DND-41 (cell line): ENCODE results near the gene PPFIBP2.

Experiments
- ATAC-seq: fragments of 200-7000 bp; cut with Tn5 transposase; 3 replicates; pipeline ENCODE4 v1.9.1; 2021; ENCODE audit warnings: low read depth; ENCODE audit not compliant: insufficient read depth
- DNase-seq: peaks from one replicate; pipeline ENCODE4 v3.0.0-alpha.2; 2020
- H2AFZ ChIP-seq: 2 replicates; pipeline ENCODE4 v1.6.0; 2012; ENCODE audit warnings: low read depth, low read length
- H3K27ac ChIP-seq: 2 replicates; pipeline ENCODE4 v1.5.1; 2012; ENCODE audit warnings: low read length, inconsistent platforms
- H3K27me3 ChIP-seq: fragments of 200-600 bp; sonication (generic); 2 replicates; pipeline ENCODE4 v1.6.0; 2012; ENCODE audit warnings: low read length, mild to moderate bottlenecking, inconsistent platforms; ENCODE audit not compliant: insufficient read depth, poor library complexity
- H3K36me3 ChIP-seq: 2 replicates; pipeline ENCODE4 v1.5.1; 2012; ENCODE audit warnings: low read length, inconsistent platforms; ENCODE audit not compliant: insufficient read depth
- H3K4me1 ChIP-seq: 2 replicates; pipeline ENCODE4 v1.5.1; 2012; ENCODE audit warnings: mild to moderate bottlenecking, low read length; ENCODE audit not compliant: insufficient read depth
- H3K4me2 ChIP-seq: 2 replicates; pipeline ENCODE4 v1.6.0; 2012; ENCODE audit warnings: mild to moderate bottlenecking, moderate library complexity, low read length, inconsistent platforms; ENCODE audit not compliant: insufficient read depth
- H3K4me3 ChIP-seq, 2 experiments: fragments of 200-600 bp in 1 of 2; shearing (Covaris generic) in 1 of 2; 2 replicates each; pipeline ENCODE4 v1.5.1; 2012 to 2016; ENCODE audit warnings: inconsistent platforms in 2 of 2, low read length in 2 of 2, mild to moderate bottlenecking in 2 of 2, low read depth in 1 of 2, moderate library complexity in 1 of 2
- H3K79me2 ChIP-seq: 2 replicates; pipeline ENCODE4 v1.6.0; 2012; ENCODE audit warnings: low read length, inconsistent platforms; ENCODE audit not compliant: insufficient read depth
- H3K9ac ChIP-seq: 2 replicates; pipeline ENCODE4 v1.6.0; 2012; ENCODE audit warnings: low read depth, mild to moderate bottlenecking, inconsistent platforms, low read length, moderate library complexity
- H3K9me3 ChIP-seq: 2 replicates; pipeline ENCODE4 v1.5.1; 2012; ENCODE audit warnings: low read length, moderate library complexity, mild to moderate bottlenecking, inconsistent platforms; ENCODE audit not compliant: insufficient read depth, severe bottlenecking
- H4K20me1 ChIP-seq: 2 replicates; pipeline ENCODE4 v1.6.0; 2012; ENCODE audit warnings: low read length; ENCODE audit not compliant: insufficient read depth
- EZH2 ChIP-seq: IDR thresholded peaks from 3 replicates; pipeline ENCODE4 v1.6.1; 2012; ENCODE audit warnings: borderline replicate concordance, low read depth, mild to moderate bottlenecking, moderate library complexity, low read length, inconsistent platforms; ENCODE audit not compliant: severe bottlenecking
- TF ChIP-seq, protein P1 (sequence below): IDR thresholded peaks from 2 replicates; pipeline ENCODE4 v1.5.1; 2012; ENCODE audit warnings: borderline replicate concordance, low read length, moderate library complexity, mild to moderate bottlenecking; ENCODE audit not compliant: poor library complexity, severe bottlenecking; ENCODE audit errors: extremely low read depth

PPFIBP2 gene

DNA sequence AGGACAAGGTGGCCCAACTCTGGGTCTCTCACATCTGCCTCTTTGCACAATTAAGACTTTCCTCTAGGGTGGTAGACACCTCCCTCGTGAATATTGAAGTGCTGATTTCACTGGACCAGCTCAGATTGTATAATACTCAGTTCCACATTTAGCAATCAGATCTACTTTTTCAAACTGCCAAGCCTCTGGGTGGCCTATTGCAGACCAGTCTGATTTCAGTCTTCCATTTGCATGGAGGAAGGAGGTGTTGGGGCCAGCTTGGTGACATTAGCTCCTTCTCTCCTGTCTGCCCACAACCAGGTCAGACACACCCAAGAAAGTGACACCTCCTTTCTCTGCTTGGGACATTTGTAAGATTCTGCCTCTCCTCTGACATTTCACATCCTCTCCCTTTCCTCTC lies 78.2 kb downstream of the PPFIBP2 start:
- H3K4me1 ChIP-seq, result no peaks in the 10 kb centered on the region
- no peak overlapping the region for H3K4me3 ChIP-seq
- ATAC-seq, result no peak
- H3K27me3 ChIP-seq, result peaks cover 14% of the 10 kb centered on the region
- no peaks in the 10 kb centered on the region for H3K9me3 ChIP-seq
- TF ChIP-seq EZH2, result no peak
- TF ChIP-seq, protein P1, sequence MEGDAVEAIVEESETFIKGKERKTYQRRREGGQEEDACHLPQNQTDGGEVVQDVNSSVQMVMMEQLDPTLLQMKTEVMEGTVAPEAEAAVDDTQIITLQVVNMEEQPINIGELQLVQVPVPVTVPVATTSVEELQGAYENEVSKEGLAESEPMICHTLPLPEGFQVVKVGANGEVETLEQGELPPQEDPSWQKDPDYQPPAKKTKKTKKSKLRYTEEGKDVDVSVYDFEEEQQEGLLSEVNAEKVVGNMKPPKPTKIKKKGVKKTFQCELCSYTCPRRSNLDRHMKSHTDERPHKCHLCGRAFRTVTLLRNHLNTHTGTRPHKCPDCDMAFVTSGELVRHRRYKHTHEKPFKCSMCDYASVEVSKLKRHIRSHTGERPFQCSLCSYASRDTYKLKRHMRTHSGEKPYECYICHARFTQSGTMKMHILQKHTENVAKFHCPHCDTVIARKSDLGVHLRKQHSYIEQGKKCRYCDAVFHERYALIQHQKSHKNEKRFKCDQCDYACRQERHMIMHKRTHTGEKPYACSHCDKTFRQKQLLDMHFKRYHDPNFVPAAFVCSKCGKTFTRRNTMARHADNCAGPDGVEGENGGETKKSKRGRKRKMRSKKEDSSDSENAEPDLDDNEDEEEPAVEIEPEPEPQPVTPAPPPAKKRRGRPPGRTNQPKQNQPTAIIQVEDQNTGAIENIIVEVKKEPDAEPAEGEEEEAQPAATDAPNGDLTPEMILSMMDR, result no peak
- no peaks in the 10 kb centered on the region for H3K79me2 ChIP-seq
- no peak overlapping the region for H2AFZ ChIP-seq
- no peak overlapping the region for H3K4me2 ChIP-seq
- H3K36me3 ChIP-seq, result no peaks in the 10 kb centered on the region
- no peak for DNase-seq
- H3K9ac ChIP-seq, result no peak overlapping the region
- no peaks in the 10 kb centered on the region for H4K20me1 ChIP-seq
- H3K27ac ChIP-seq, result no peak overlapping the region

DNA sequence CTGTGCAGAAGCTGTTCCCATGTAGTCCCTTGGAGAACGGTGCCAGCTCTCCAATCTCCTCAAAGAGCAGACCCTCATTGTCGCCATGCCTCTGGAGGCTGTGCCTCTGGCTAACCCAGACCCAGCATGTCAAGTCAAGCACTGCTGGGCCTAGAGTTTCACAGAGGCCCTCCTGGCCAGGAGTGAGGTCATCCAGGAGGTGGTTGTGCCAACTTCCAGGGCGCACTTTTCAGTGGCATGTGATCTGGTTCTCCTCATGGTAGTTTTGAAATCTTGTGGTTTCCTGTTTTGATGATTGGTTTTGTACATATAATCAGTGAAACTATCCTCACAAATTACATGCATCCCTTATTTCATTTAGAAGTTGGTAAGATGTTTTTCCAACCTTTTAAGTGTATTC lies 78.9 kb downstream of the PPFIBP2 start:
- ATAC-seq, result no peak
- H2AFZ ChIP-seq, result no peak overlapping the region

DNA sequence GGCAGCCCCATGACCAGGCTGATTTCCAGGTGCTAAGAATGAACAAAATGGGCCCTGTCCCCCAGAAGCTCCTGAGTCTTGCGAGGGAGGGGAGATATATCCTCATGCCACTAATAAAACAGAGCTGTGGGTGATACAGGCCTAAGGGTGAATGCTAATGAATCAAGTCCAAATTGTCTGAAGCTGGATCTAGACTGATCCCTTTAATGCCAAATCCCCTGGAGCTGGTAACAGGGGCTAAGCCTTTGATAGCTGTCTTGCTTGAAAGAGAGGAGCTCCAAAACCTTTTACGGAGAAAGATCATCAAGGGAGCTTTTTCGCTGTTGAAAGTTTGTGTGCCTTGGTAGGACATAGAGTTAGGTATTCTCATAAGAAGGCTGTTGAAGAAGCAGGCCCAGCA lies 79.7 kb downstream of the PPFIBP2 start:
- Histone ChIP-seq H4K20me1 (no peaks in the 10 kb centered on the region), H3K79me2 (no peaks in the 10 kb centered on the region), H3K4me1 (no peaks in the 10 kb centered on the region), H3K36me3 (no peaks in the 10 kb centered on the region), H2AFZ (no peak overlapping the region), H3K4me2 (no peak overlapping the region), H3K9me3 (no peaks in the 10 kb centered on the region), H3K4me3 (no peak overlapping the region), H3K27me3 (peaks cover 12% of the 10 kb centered on the region), H3K27ac (no peak overlapping the region), H3K9ac (no peak overlapping the region)
- no peak for ATAC-seq
- no peak for TF ChIP-seq EZH2
- TF ChIP-seq, protein P1, result no peak
- DNase-seq, result no peak

More for the DNA sequence above, 78.9 kb downstream of the PPFIBP2 start:
- TF ChIP-seq, protein P1, result no peak
- no peak for TF ChIP-seq EZH2
- peaks cover 17% of the 10 kb centered on the region for H3K27me3 ChIP-seq
- no peak overlapping the region for H3K4me2 ChIP-seq
- no peaks in the 10 kb centered on the region for H4K20me1 ChIP-seq
- no peak overlapping the region for H3K4me3 ChIP-seq
- no peaks in the 10 kb centered on the region for H3K79me2 ChIP-seq
- DNase-seq, result no peak
- H3K9ac ChIP-seq, result no peak overlapping the region
- no peaks in the 10 kb centered on the region for H3K4me1 ChIP-seq
- H3K27ac ChIP-seq, result no peak overlapping the region
- no peaks in the 10 kb centered on the region for H3K9me3 ChIP-seq
- H3K36me3 ChIP-seq, result no peaks in the 10 kb centered on the region
